ENCODE results near the gene RGP1. TPM values are rescaled to one million over a fixed set of nuclear protein-coding genes. Genes with fewer than 3 reads are reported as not detected.

RGP1 gene
- total RNA-seq, 1 experiment from 2014 or later: 13.8 TPM

DNA sequence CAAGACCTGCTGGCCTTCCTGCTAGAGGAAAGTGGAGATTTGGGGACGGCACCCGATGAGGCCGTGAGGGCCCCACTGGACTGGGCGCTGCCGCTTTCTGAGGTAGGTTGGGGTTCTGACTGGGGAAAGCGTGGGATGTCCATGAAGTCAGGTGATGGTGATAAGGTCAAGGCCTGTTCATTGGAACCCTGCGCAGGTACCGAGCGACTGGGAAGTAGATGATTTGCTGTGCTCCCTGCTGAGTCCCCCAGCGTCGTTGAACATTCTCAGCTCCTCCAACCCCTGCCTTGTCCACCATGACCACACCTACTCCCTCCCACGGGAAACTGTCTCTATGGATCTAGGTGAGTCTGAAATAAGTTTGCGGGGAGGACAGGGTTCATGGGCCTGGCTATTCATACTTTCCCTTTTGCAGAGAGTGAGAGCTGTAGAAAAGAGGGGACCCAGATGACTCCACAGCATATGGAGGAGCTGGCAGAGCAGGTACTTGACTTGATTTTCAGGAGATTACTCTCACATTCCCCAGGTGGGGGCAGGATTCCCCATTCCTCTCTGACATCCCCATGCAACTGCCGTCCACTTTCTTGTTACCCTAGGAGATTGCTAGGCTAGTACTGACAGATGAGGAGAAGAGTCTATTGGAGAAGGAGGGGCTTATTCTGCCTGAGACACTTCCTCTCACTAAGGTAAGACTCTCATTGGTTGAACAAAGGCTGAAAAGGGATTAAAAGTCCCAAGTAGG lies 16.1 kb upstream of the RGP1 start:
- Histone ChIP-seq H3K36me3 (ENCODE audit: low read depth, low read length) (peaks cover 24% of the 10 kb centered on the region), H3F3A (ENCODE audit: low read length, unreplicated experiment) (no peaks in the 10 kb centered on the region), H3K27me3 (ENCODE audit: low read length) (no peaks in the 10 kb centered on the region), H4K20me1 (ENCODE audit: low read length) (no peaks in the 10 kb centered on the region), H3K4me1 (ENCODE audit: insufficient read depth, low read length) (peaks cover 46% of the 10 kb centered on the region), H3K9me3 (ENCODE audit: low read length) (no peaks in the 10 kb centered on the region), H3K9ac (ENCODE audit: low read length) (peak overlapping the region; percentile 94), H2AFZ (ENCODE audit: low read length) (peak overlapping the region; percentile 81), H3K4me2 (ENCODE audit: low read length) (peak overlapping the region; percentile 90), H3K9me2 (replicated peaks; ENCODE audit: low read length) (no peaks in the 10 kb centered on the region), H3K4me3 (ENCODE audit: low read length) (peak overlapping the region; percentile 90), H3K27ac (ENCODE audit: low read length) (peak overlapping the region; percentile 84), H3K79me2 (ENCODE audit: low read length) (peaks cover 51% of the 10 kb centered on the region)
- TF ChIP-seq EZH2 (IDR thresholded peaks at IDR 0.05; ENCODE audit: low read length, unreplicated experiment): no peak
- TF ChIP-seq, protein P1, sequence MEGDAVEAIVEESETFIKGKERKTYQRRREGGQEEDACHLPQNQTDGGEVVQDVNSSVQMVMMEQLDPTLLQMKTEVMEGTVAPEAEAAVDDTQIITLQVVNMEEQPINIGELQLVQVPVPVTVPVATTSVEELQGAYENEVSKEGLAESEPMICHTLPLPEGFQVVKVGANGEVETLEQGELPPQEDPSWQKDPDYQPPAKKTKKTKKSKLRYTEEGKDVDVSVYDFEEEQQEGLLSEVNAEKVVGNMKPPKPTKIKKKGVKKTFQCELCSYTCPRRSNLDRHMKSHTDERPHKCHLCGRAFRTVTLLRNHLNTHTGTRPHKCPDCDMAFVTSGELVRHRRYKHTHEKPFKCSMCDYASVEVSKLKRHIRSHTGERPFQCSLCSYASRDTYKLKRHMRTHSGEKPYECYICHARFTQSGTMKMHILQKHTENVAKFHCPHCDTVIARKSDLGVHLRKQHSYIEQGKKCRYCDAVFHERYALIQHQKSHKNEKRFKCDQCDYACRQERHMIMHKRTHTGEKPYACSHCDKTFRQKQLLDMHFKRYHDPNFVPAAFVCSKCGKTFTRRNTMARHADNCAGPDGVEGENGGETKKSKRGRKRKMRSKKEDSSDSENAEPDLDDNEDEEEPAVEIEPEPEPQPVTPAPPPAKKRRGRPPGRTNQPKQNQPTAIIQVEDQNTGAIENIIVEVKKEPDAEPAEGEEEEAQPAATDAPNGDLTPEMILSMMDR (conservative IDR thresholded peaks at IDR 0.05; ENCODE audit: low read depth, low read length): peak; percentile 50
- ATAC-seq: peak; percentile 23
- intact Hi-C loops (cut with micrococcal nuclease): loop anchor here (1.0 kb wide), 1 partner anchor 129 kb away; no protein-coding TSS in a partner anchor
- DNase-seq: peak; percentile 68
- POLR2A ChIA-PET (ENCODE audit: unreplicated experiment): interaction anchor here (1.8 kb wide), 2 partner anchors 17 to 72 kb away, joined by 5 to 6 read pairs; no protein-coding TSS in a partner anchor
- TSS peak; percentile 74 for BruUV-seq (replicated peaks)
- CTCF ChIA-PET: no interaction called here

DNA sequence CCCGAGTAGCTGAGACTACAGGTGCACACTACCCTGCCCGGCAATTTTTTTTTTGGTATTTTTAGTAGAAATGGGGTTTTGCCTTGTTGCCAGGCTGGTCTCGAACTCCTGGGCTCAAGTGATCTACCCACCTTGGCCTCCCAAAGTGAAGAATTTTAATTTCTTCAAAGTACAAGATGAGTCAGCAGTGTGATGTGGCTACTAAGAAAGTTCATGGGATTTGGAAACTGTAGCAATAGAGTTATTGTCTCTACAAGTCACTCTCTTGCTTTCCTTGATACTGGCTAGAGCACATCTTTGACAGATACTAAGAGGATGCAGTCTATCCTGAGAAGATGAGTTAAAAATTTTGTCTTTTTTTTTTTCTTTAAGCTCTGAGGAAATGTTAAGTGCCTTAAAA lies 15.0 kb upstream of the RGP1 start:
- peaks cover 33% of the 10 kb centered on the region for H3K36me3 ChIP-seq (ENCODE audit: low read depth, low read length)

More for the DNA sequence above, 15.0 kb upstream of the RGP1 start:
- no peaks in the 10 kb centered on the region for H3K9me2 ChIP-seq (replicated peaks; ENCODE audit: low read length)
- no peaks in the 10 kb centered on the region for H4K20me1 ChIP-seq (ENCODE audit: low read length)
- H3K4me2 ChIP-seq (ENCODE audit: low read length): peak overlapping the region; percentile 90
- H2AFZ ChIP-seq (ENCODE audit: low read length): no peak overlapping the region
- intact Hi-C loops (cut with micrococcal nuclease): no loop called here
- H3F3A ChIP-seq (ENCODE audit: low read length, unreplicated experiment): no peaks in the 10 kb centered on the region
- ChIA-PET POLR2A (ENCODE audit: unreplicated experiment) (interaction anchor here (0.6 kb wide), 1 partner anchor 415 kb away, joined by 8 read pairs; no protein-coding TSS in a partner anchor), CTCF (no interaction called here)
- no peak for TF ChIP-seq EZH2 (IDR thresholded peaks at IDR 0.05; ENCODE audit: low read length, unreplicated experiment)
- TF ChIP-seq, protein P1 (conservative IDR thresholded peaks at IDR 0.05; ENCODE audit: low read depth, low read length): no peak
- no peak for TF ChIP-seq EZH2phosphoT487 (IDR thresholded peaks at IDR 0.05; ENCODE audit: borderline replicate concordance, low read length)
- H3K27ac ChIP-seq (ENCODE audit: low read length): no peak overlapping the region
- H3K4me1 ChIP-seq (ENCODE audit: insufficient read depth, low read length): peaks cover 35% of the 10 kb centered on the region
- no peaks in the 10 kb centered on the region for H3K27me3 ChIP-seq (ENCODE audit: low read length)
- ATAC-seq (no peak), DNase-seq (no peak)
- H3K9ac ChIP-seq (ENCODE audit: low read length): no peak overlapping the region
- BruUV-seq (replicated peaks): no TSS peak
- H3K9me3 ChIP-seq (ENCODE audit: low read length): no peaks in the 10 kb centered on the region
- H3K4me3 ChIP-seq (ENCODE audit: low read length): peak overlapping the region; percentile 90
- peaks cover 41% of the 10 kb centered on the region for H3K79me2 ChIP-seq (ENCODE audit: low read length)

Data from PC-3 (cell line).